Measurements from ENCODE around the gene HABP2. TPM values are rescaled to one million over a fixed set of nuclear protein-coding genes. Genes with fewer than 3 reads are reported as not detected.

The HABP2 gene
- total RNA-seq, 1 experiment from 2014 or later: not detected

- Histone ChIP-seq H4K8ac (replicated peaks; ENCODE audit: insufficient read length, low read depth, low read length) (peak overlapping the region; percentile 40), H3K4me1 (ENCODE audit: insufficient read depth, low read length) (no peaks in the 10 kb centered on the region), H4K91ac (ENCODE audit: insufficient read length, low read depth, low read length) (no peak overlapping the region), H2BK5ac (ENCODE audit: insufficient read length, low read length) (no peak overlapping the region), H2BK12ac (ENCODE audit: insufficient read length, low read depth, low read length) (no peak overlapping the region), H3K4me2 (ENCODE audit: insufficient read depth, insufficient read length, low read length) (no peak overlapping the region), H3K18ac (ENCODE audit: insufficient read length, low read depth, low read length) (no peak overlapping the region), H3K56ac (ENCODE audit: insufficient read length, low read depth, low read length) (no peak overlapping the region), H3K9ac (ENCODE audit: extremely low read depth, insufficient read length, low read length) (no peak overlapping the region), H2BK15ac (ENCODE audit: low read depth, low read length) (no peak overlapping the region), H3K4ac (ENCODE audit: low read depth, low read length) (no peak overlapping the region), H2BK20ac (ENCODE audit: low read depth, low read length, poor library complexity, severe bottlenecking) (no peak overlapping the region), H2BK120ac (ENCODE audit: low read depth, low read length, poor library complexity, severe bottlenecking) (no peak overlapping the region), H3K14ac (ENCODE audit: insufficient read depth, low read length) (no peak overlapping the region), H3K23me2 (ENCODE audit: insufficient read length, low read depth, low read length, poor library complexity, severe bottlenecking) (no peaks in the 10 kb centered on the region), H2AFZ (ENCODE audit: low read length) (no peak overlapping the region), H3T11ph (ENCODE audit: low read length) (no peak overlapping the region), H3K9me3 (ENCODE audit: control insufficient read depth, low read depth, low read length) (no peaks in the 10 kb centered on the region), H3K79me2 (ENCODE audit: insufficient read depth, low read length) (no peaks in the 10 kb centered on the region), H3K79me1 (ENCODE audit: insufficient read depth, low read depth, low read length, poor library complexity, severe bottlenecking) (no peaks in the 10 kb centered on the region), H3K23ac (ENCODE audit: insufficient read length, low read depth, low read length) (no peak overlapping the region), H3K27me3 (ENCODE audit: insufficient read depth, low read length) (no peaks in the 10 kb centered on the region), H4K5ac (ENCODE audit: insufficient read length, low read depth, low read length) (no peak overlapping the region), H2AK5ac (ENCODE audit: insufficient read length, low read length) (no peak overlapping the region), H3K27ac (ENCODE audit: insufficient read length, low read depth, low read length) (no peak overlapping the region), H4K20me1 (ENCODE audit: control insufficient read depth, insufficient read depth, insufficient read length) (no peaks in the 10 kb centered on the region)
- DNase-seq: no peak
- TF ChIP-seq CTCF (conservative IDR thresholded peaks at IDR 0.05): no peak
- H3K36me3 Mint-ChIP-seq (ENCODE audit: insufficient read depth in 1 of 3, low read depth in 3 of 3): peaks cover 0 to 10% (median 1%) of the 10 kb centered on the region in 3 experiments; a peak in 4 of 7 replicates
- H3K27ac Mint-ChIP-seq: no peak overlapping the region
- no peaks in the 10 kb centered on the region for H3K4me1 Mint-ChIP-seq
- WGBS (ENCODE audit: extremely low coverage, insufficient read length, low lambda C conversion rate): no CpG with 5 or more reads among the region's 6 CpGs
- peaks cover 9 to 10% of the 10 kb centered on the region in 2 experiments for H3K9me3 Mint-ChIP-seq
- H3K4me3 Mint-ChIP-seq: no peak overlapping the region
- peaks cover 30% of the 10 kb centered on the region for H3K27me3 Mint-ChIP-seq (ENCODE audit: low read depth)
Measured at GRCh38 chr10:113515161-113515560, 37.7 kb upstream of the HABP2 start.
